Activated T-helper 2 cell treated with anti-CD3 and anti-CD28 coated beads, Interferon-gamma antibody, Interleukin-2, Interleukin-4, amounts not matched to agents 10 μg/mL and 5 μg/mL and 100 μg/mL, durations not matched to agents 14 hours and 24 hours and 36 hours (primary cell): Measurements from ENCODE around the gene RAD51. TPM values are rescaled to one million over a fixed set of nuclear protein-coding genes. Genes with fewer than 3 reads are reported as not detected.
"Not testable (repeated sequence)": the region's sequence is repeated elsewhere in the genome, so short reads cannot be mapped to it uniquely, and the experiment has no call there.

Experiments used
- DNase-seq: peaks from one replicate; pipeline ENCODE4 v3.0.0; 2021; ENCODE audit warnings: low spot score
- H3K27ac Mint-ChIP-seq: one replicate; pipeline ENCODE4 v1.8.0; 2021; ENCODE audit warnings: mixed read lengths
- H3K27me3 Mint-ChIP-seq: one replicate; pipeline ENCODE4 v1.8.0; 2021; ENCODE audit warnings: low read depth, mixed read lengths
- H3K36me3 Mint-ChIP-seq: one replicate; pipeline ENCODE4 v1.8.0; 2021; ENCODE audit warnings: low read depth, mixed read lengths
- H3K4me1 Mint-ChIP-seq: one replicate; pipeline ENCODE4 v1.8.0; 2021; ENCODE audit warnings: low read depth, mixed read lengths
- H3K4me3 Mint-ChIP-seq: one replicate; pipeline ENCODE4 v1.8.0; 2021; ENCODE audit warnings: low read depth, mild to moderate bottlenecking, moderate library complexity, mixed read lengths
- H3K9me3 Mint-ChIP-seq: one replicate; pipeline ENCODE4 v1.8.0; 2021; ENCODE audit warnings: mixed read lengths
- intact Hi-C: fragments of 100-400 bp; cut with micrococcal nuclease; formaldehyde crosslinking; loops from one replicate; pipeline ENCODE4 v1.15.1; 2023
- total RNA-seq: library from RNA; stranded (reverse); gene quantifications from 2 replicates; pipeline ENCODE4 v1.2.3, GENCODE V29; 2022

Gene RAD51
- total RNA-seq: 51.4 and 53.8 TPM in 2 replicates

GRCh38 chr15:40694688-40695468 is at the start of gene RAD51:
TSS of gene RAD51 (plus strand) at chr15:40695174. CDS start at chr15:40698759, 3,585 bp downstream.
- intact Hi-C loops: loop anchor here (1.0 to 10.0 kb wide), 6 partner anchors 16 to 197 kb away; partner anchors contain the start of genes DNAJC17, KNL1, RMDN3 and VPS18
- Mint-ChIP-seq H3K36me3 (peaks cover 44% of the 10 kb centered on the region), H3K27me3 (no peaks in the 10 kb centered on the region), H3K4me1 (peaks cover 29% of the 10 kb centered on the region), H3K27ac (peak within 1 kb of the TSS; percentile 99), H3K4me3 (peak within 1 kb of the TSS; percentile 92), H3K9me3 (no peaks in the 10 kb centered on the region)
- DNase-seq: peak; percentile 92

GRCh38 chr15:40647523-40647922 is 47.5 kb upstream of the RAD51 start:
- H3K4me3 Mint-ChIP-seq: no peak overlapping the region
- H3K4me1 Mint-ChIP-seq: peaks cover 5% of the 10 kb centered on the region
- intact Hi-C loops: no loop called here
- H3K27ac Mint-ChIP-seq: no peak overlapping the region
- no peaks in the 10 kb centered on the region for H3K27me3 Mint-ChIP-seq
- H3K36me3 Mint-ChIP-seq: peaks cover 44% of the 10 kb centered on the region
- H3K9me3 Mint-ChIP-seq: no peaks in the 10 kb centered on the region
- no peak for DNase-seq

- no peak overlapping the region for H3K4me3 Mint-ChIP-seq
- H3K27me3 Mint-ChIP-seq: no peaks in the 10 kb centered on the region
- no peaks in the 10 kb centered on the region for H3K9me3 Mint-ChIP-seq
- intact Hi-C loops: no loop called here
- H3K27ac Mint-ChIP-seq: no peak overlapping the region
- peaks cover 52% of the 10 kb centered on the region for H3K36me3 Mint-ChIP-seq
- H3K4me1 Mint-ChIP-seq: peaks cover 5% of the 10 kb centered on the region
- DNase-seq: no peak
Measured at GRCh38 chr15:40650479-40650878, 44.5 kb upstream of the RAD51 start.

- Mint-ChIP-seq H3K36me3 (peaks cover 47% of the 10 kb centered on the region), H3K9me3 (no peaks in the 10 kb centered on the region), H3K27me3 (no peaks in the 10 kb centered on the region), H3K4me1 (no peaks in the 10 kb centered on the region), H3K4me3 (no peak overlapping the region), H3K27ac (peak overlapping the region; percentile 62)
- intact Hi-C loops: no loop called here
- no peak for DNase-seq
Measured at GRCh38 chr15:40660686-40661085, 34.3 kb upstream of the RAD51 start.

- Mint-ChIP-seq H3K4me1 (no peaks in the 10 kb centered on the region), H3K9me3 (no peaks in the 10 kb centered on the region), H3K27ac (no peak overlapping the region), H3K4me3 (no peak overlapping the region), H3K36me3 (peaks cover 28% of the 10 kb centered on the region), H3K27me3 (no peaks in the 10 kb centered on the region)
- no peak for DNase-seq
- intact Hi-C loops: no loop called here
Measured at GRCh38 chr15:40664909-40665308, 30.1 kb upstream of the RAD51 start.

GRCh38 chr15:40676290-40676689 is 18.7 kb upstream of the RAD51 start:
- H3K36me3 Mint-ChIP-seq, H3K4me3 Mint-ChIP-seq, H3K9me3 Mint-ChIP-seq, intact Hi-C loops, H3K4me1 Mint-ChIP-seq, H3K27me3 Mint-ChIP-seq, DNase-seq, H3K27ac Mint-ChIP-seq: not testable (repeated sequence)

GRCh38 chr15:40676906-40677305 is 18.1 kb upstream of the RAD51 start:
- H3K9me3 Mint-ChIP-seq, H3K27me3 Mint-ChIP-seq, H3K4me1 Mint-ChIP-seq, H3K36me3 Mint-ChIP-seq, intact Hi-C loops, H3K27ac Mint-ChIP-seq, H3K4me3 Mint-ChIP-seq, DNase-seq: not testable (repeated sequence)

GRCh38 chr15:40680151-40680550 is 14.8 kb upstream of the RAD51 start:
- no peak for DNase-seq
- Mint-ChIP-seq H3K36me3 (no peaks in the 10 kb centered on the region), H3K9me3 (no peaks in the 10 kb centered on the region), H3K27ac (no peak overlapping the region), H3K4me1 (peaks cover 2% of the 10 kb centered on the region), H3K27me3 (no peaks in the 10 kb centered on the region), H3K4me3 (no peak overlapping the region)
- intact Hi-C loops: no loop called here

- H3K4me3 Mint-ChIP-seq, H3K9me3 Mint-ChIP-seq, H3K27me3 Mint-ChIP-seq, H3K36me3 Mint-ChIP-seq, intact Hi-C loops, DNase-seq, H3K4me1 Mint-ChIP-seq: not testable (repeated sequence)
- peak overlapping the region; percentile 9 for H3K27ac Mint-ChIP-seq
Measured at GRCh38 chr15:40680959-40681358, 14.0 kb upstream of the RAD51 start.

- no peaks in the 10 kb centered on the region for H3K4me1 Mint-ChIP-seq
- H3K36me3 Mint-ChIP-seq: no peaks in the 10 kb centered on the region
- H3K27me3 Mint-ChIP-seq: no peaks in the 10 kb centered on the region
- no peak for DNase-seq
- intact Hi-C loops: no loop called here
- H3K9me3 Mint-ChIP-seq: no peaks in the 10 kb centered on the region
- H3K4me3 Mint-ChIP-seq: no peak overlapping the region
- H3K27ac Mint-ChIP-seq: no peak overlapping the region
Measured at GRCh38 chr15:40684381-40684780, 10.6 kb upstream of the RAD51 start.

- no peak for DNase-seq
- intact Hi-C loops: no loop called here
- no peak overlapping the region for H3K27ac Mint-ChIP-seq
- no peaks in the 10 kb centered on the region for H3K36me3 Mint-ChIP-seq
- no peak overlapping the region for H3K4me3 Mint-ChIP-seq
- H3K4me1 Mint-ChIP-seq: no peaks in the 10 kb centered on the region
- H3K9me3 Mint-ChIP-seq: no peaks in the 10 kb centered on the region
- no peaks in the 10 kb centered on the region for H3K27me3 Mint-ChIP-seq
Measured at GRCh38 chr15:40685376-40685775, 9.6 kb upstream of the RAD51 start.

- Mint-ChIP-seq H3K4me1 (peaks cover 4% of the 10 kb centered on the region), H3K9me3 (no peaks in the 10 kb centered on the region), H3K27me3 (no peaks in the 10 kb centered on the region), H3K4me3 (no peak overlapping the region), H3K36me3 (peaks cover 9% of the 10 kb centered on the region), H3K27ac (no peak overlapping the region)
- intact Hi-C loops: no loop called here
- DNase-seq: no peak
Measured at GRCh38 chr15:40688932-40689799, 5.8 kb upstream of the RAD51 start.

GRCh38 chr15:40691737-40692136 is 3.2 kb upstream of the RAD51 start:
- Mint-ChIP-seq H3K9me3 (no peaks in the 10 kb centered on the region), H3K27ac (no peak overlapping the region), H3K27me3 (no peaks in the 10 kb centered on the region), H3K4me3 (no peak overlapping the region), H3K36me3 (peaks cover 25% of the 10 kb centered on the region), H3K4me1 (peaks cover 11% of the 10 kb centered on the region)
- DNase-seq: no peak
- intact Hi-C loops: loop anchor here (10.0 kb wide), 1 partner anchor 97 kb away; the partner anchor contains the start of gene KNL1
